ENCODE data around the gene SYDE1.

- TF ChIP-seq CTCF (IDR thresholded peaks at IDR 0.05) (no peak), ZFX (IDR thresholded peaks at IDR 0.05; ENCODE audit: borderline replicate concordance) (no peak)
These were observed 52.0 kb downstream of the SYDE1 start for GRCh38 chr19:15159251-15159650.

Data from 22Rv1 (cell line).